Mesothelial cell of epicardium (in vitro differentiated cells): ENCODE measurements around the gene KRTAP19-1. TPM values are rescaled to one million over a fixed set of nuclear protein-coding genes. Genes with fewer than 3 reads are reported as not detected.

ENCODE experiments used
- DNase-seq, 2 experiments: peaks; one replicate each; pipeline ENCODE4 v3.0.0; 2021; ENCODE audit warnings: low spot score in 2 of 2; ENCODE audit not compliant: unreplicated experiment in 2 of 2
- H3K27ac Mint-ChIP-seq: 2 replicates; pipeline ENCODE4 v1.8.0; 2021; ENCODE audit warnings: mixed read lengths
- H3K27me3 Mint-ChIP-seq: 2 replicates; pipeline ENCODE4 v1.8.0; 2021; ENCODE audit warnings: low read depth, mixed read lengths
- H3K36me3 Mint-ChIP-seq: 2 replicates; pipeline ENCODE4 v1.8.0; 2021; ENCODE audit warnings: mixed read lengths
- H3K4me1 Mint-ChIP-seq: 2 replicates; pipeline ENCODE4 v1.8.0; 2021; ENCODE audit warnings: mixed read lengths
- H3K4me3 Mint-ChIP-seq: 2 replicates; pipeline ENCODE4 v1.8.0; 2021; ENCODE audit warnings: mild to moderate bottlenecking, moderate library complexity, mixed read lengths
- H3K9me3 Mint-ChIP-seq: 2 replicates; pipeline ENCODE4 v1.8.0; 2021; ENCODE audit warnings: mixed read lengths
- CTCF ChIP-seq: fragments of 200-600 bp; sonication (generic); IDR thresholded peaks from one replicate; pipeline ENCODE4 v1.5.0; 2021; ENCODE audit warnings: antibody characterized with exemption; ENCODE audit not compliant: unreplicated experiment
- total RNA-seq: library from RNA; stranded (reverse); gene quantifications from 3 replicates; pipeline ENCODE4 v1.2.1, GENCODE V29; 2021

The KRTAP19-1 gene
- total RNA-seq, 1 donor from 2014 or later, result not detected

GRCh38 chr21:30497065-30497464 is 16.9 kb upstream of the KRTAP19-1 start, which contains the start of gene KRTAP19-4:
TSS of gene KRTAP19-4 (minus strand) at chr21:30497165. CDS start at chr21:30497110, 55 bp downstream.
- no peaks in the 10 kb centered on the region for H3K27me3 Mint-ChIP-seq
- TF ChIP-seq CTCF, result no peak
- no peaks in the 10 kb centered on the region for H3K4me1 Mint-ChIP-seq
- H3K9me3 Mint-ChIP-seq, result peaks cover 4% of the 10 kb centered on the region
- no peak within 1 kb of the TSS for H3K27ac Mint-ChIP-seq
- H3K36me3 Mint-ChIP-seq, result no peaks in the 10 kb centered on the region
- no peak within 1 kb of the TSS for H3K4me3 Mint-ChIP-seq
- no peak for DNase-seq

- no peaks in the 10 kb centered on the region for H3K27me3 Mint-ChIP-seq
- no peak within 1 kb of the TSS for H3K27ac Mint-ChIP-seq
- H3K4me3 Mint-ChIP-seq, result no peak within 1 kb of the TSS
- H3K9me3 Mint-ChIP-seq, result peaks cover 19% of the 10 kb centered on the region
- DNase-seq, result no peak
- TF ChIP-seq CTCF, result no peak
- H3K36me3 Mint-ChIP-seq, result no peaks in the 10 kb centered on the region
- H3K4me1 Mint-ChIP-seq, result no peaks in the 10 kb centered on the region
Observed at GRCh38 chr21:30491963-30492428, 11.8 kb upstream of the KRTAP19-1 start, which contains the start of gene KRTAP19-3. TSS of gene KRTAP19-3 (minus strand) at chr21:30492013. CDS start at chr21:30491957, 56 bp downstream.

GRCh38 chr21:30487336-30487735 is 7.2 kb upstream of the KRTAP19-1 start, which contains the start of gene KRTAP19-2:
TSS of gene KRTAP19-2 (minus strand) at chr21:30487436. CDS start at chr21:30487348, 88 bp downstream.
- no peak within 1 kb of the TSS for H3K27ac Mint-ChIP-seq
- DNase-seq, result no peak
- no peaks in the 10 kb centered on the region for H3K4me1 Mint-ChIP-seq
- H3K27me3 Mint-ChIP-seq, result no peaks in the 10 kb centered on the region
- no peak for TF ChIP-seq CTCF
- H3K4me3 Mint-ChIP-seq, result no peak within 1 kb of the TSS
- no peaks in the 10 kb centered on the region for H3K36me3 Mint-ChIP-seq
- H3K9me3 Mint-ChIP-seq, result peaks cover 31% of the 10 kb centered on the region

- no peak for DNase-seq
- no peak for TF ChIP-seq CTCF
- Mint-ChIP-seq H3K9me3 (peaks cover 31% of the 10 kb centered on the region), H3K4me1 (peaks cover 4% of the 10 kb centered on the region), H3K4me3 (no peak overlapping the region), H3K27me3 (no peaks in the 10 kb centered on the region), H3K27ac (no peak overlapping the region), H3K36me3 (no peaks in the 10 kb centered on the region)
Observed at GRCh38 chr21:30486180-30486579, 6.0 kb upstream of the KRTAP19-1 start.

GRCh38 chr21:30482130-30482529 is 2.0 kb upstream of the KRTAP19-1 start:
- no peaks in the 10 kb centered on the region for H3K27me3 Mint-ChIP-seq
- peaks cover 22% of the 10 kb centered on the region for H3K9me3 Mint-ChIP-seq
- no peak overlapping the region for H3K27ac Mint-ChIP-seq
- TF ChIP-seq CTCF, result no peak
- no peaks in the 10 kb centered on the region for H3K36me3 Mint-ChIP-seq
- peaks cover 18% of the 10 kb centered on the region for H3K4me1 Mint-ChIP-seq
- H3K4me3 Mint-ChIP-seq, result no peak overlapping the region
- DNase-seq, result no peak
